HCT116 (cell line): ENCODE measurements around the gene CALM3. TPM values are rescaled to one million over a fixed set of nuclear protein-coding genes. Genes with fewer than 3 reads are reported as not detected.

Source experiments
- ATAC-seq: fragments of 200-7000 bp; cut with Tn5 transposase; 2 replicates; pipeline ENCODE4 v1.9.1; 2020; ENCODE audit warnings: mild to moderate bottlenecking, moderate library complexity
- BruUV-seq: library from RNA; stranded (reverse); fragments of 400-500 nt; replicated peaks from 2 replicates; lab custom pipeline; 2021; lab: Mats Ljungman, UMichigan
- CTCF ChIA-PET: fragments of 300-600 bp; sonication (Branson Sonifier 250); formaldehyde crosslinking; loops from one replicate; lab custom pipeline; 2021; ENCODE audit warnings: antibody characterized with exemption; lab: Charles Lee
- POLR2A ChIA-PET: fragments of 300-600, 350-600 bp; sonication (Branson Sonifier 250); formaldehyde crosslinking; loops from one replicate; lab custom pipeline; 2021; ENCODE audit warnings: antibody characterized with exemption; lab: Charles Lee
- RAD21 ChIA-PET, 2 experiments: fragments of 300-600 bp; sonication (Branson Sonifier 250); formaldehyde crosslinking; loops; one replicate each; lab custom pipeline; 2023; ENCODE audit warnings: low total read pairs in 2 of 2; ENCODE audit not compliant: uncharacterized antibody in 2 of 2, unreplicated experiment in 2 of 2, low non-redundant PET in 1 of 2; lab: Charles Lee
- DNase-seq: peaks from one replicate; pipeline ENCODE4 v3.0.0-alpha.2; 2010; ENCODE audit warnings: low read depth, low spot score
- H2AFZ ChIP-seq: fragments of 200-600 bp; shearing (Covaris generic), sonication (generic); 2 replicates; pipeline ENCODE4 v1.6.1; 2017; ENCODE audit warnings: low read depth, mixed run types, mixed read lengths, antibody characterized with exemption, low read length; ENCODE audit not compliant: poor library complexity, severe bottlenecking
- H3K27ac ChIP-seq: 2 replicates; pipeline ENCODE4 v1.5.1; 2012; ENCODE audit warnings: low read depth, low read length
- H3K27me3 ChIP-seq: fragments of 200-600 bp; sonication (generic); 2 replicates; pipeline ENCODE4 v1.6.1; 2016; ENCODE audit warnings: mixed run types, low read length, mixed read lengths; ENCODE audit not compliant: insufficient read depth
- H3K36me3 ChIP-seq, 2 experiments: fragments of 200-500 bp in 1 of 2; fragments of 200-600 bp in 1 of 2; sonication (Bioruptor generic) in 1 of 2; sonication (generic) in 1 of 2; 2 replicates each; pipeline versions ENCODE4 v1.5.1 to v1.6.1; 2014 to 2016; ENCODE audit warnings: low read length in 2 of 2, inconsistent platforms in 1 of 2, mixed read lengths in 1 of 2, mixed run types in 1 of 2; ENCODE audit not compliant: insufficient read depth in 2 of 2, control insufficient read depth in 1 of 2
- H3K4me1 ChIP-seq, 2 experiments: fragments of 200-600 bp in 1 of 2; sonication (generic) in 1 of 2; 2 replicates each; pipeline versions ENCODE4 v1.5.1 to v1.6.1; 2012 to 2017; ENCODE audit warnings: low read length in 2 of 2, inconsistent platforms in 1 of 2, mild to moderate bottlenecking in 1 of 2, mixed read lengths in 1 of 2, mixed run types in 1 of 2, moderate library complexity in 1 of 2; ENCODE audit not compliant: insufficient read depth in 2 of 2, control insufficient read depth in 1 of 2
- H3K4me2 ChIP-seq: fragments of 200-600 bp; sonication (generic); 2 replicates; pipeline ENCODE4 v1.6.1; 2017; ENCODE audit warnings: mixed run types, low read length, mixed read lengths
- H3K4me3 ChIP-seq, 2 experiments: fragments of 200-600 bp in 1 of 2; sonication (generic) in 1 of 2; replicated peaks in 1 of 2; 2 replicates each; pipeline ENCODE4 v1.5.1; 2011 to 2016; ENCODE audit warnings: low read length in 2 of 2, control low read depth in 1 of 2, low read depth in 1 of 2, mild to moderate bottlenecking in 1 of 2, mixed read lengths in 1 of 2, mixed run types in 1 of 2
- H3K79me2 ChIP-seq: fragments of 200-600 bp; sonication (generic); 2 replicates; pipeline ENCODE4 v1.6.1; 2017; ENCODE audit warnings: mild to moderate bottlenecking, mixed run types, low read length, moderate library complexity, mixed read lengths; ENCODE audit not compliant: insufficient read depth
- H3K9ac ChIP-seq: fragments of 200-600 bp; sonication (generic); 2 replicates; pipeline ENCODE4 v1.6.1; 2016; ENCODE audit warnings: low read length, mixed read lengths
- H3K9me2 ChIP-seq: fragments of 200-600 bp; sonication (generic), shearing (Covaris generic); 2 replicates; pipeline ENCODE4 v1.6.1; 2017; ENCODE audit warnings: mixed run types, mild to moderate bottlenecking, moderate library complexity; ENCODE audit not compliant: insufficient read depth
- H3K9me3 ChIP-seq, 2 experiments: fragments of 200-500 bp in 1 of 2; fragments of 200-600 bp in 1 of 2; sonication (Bioruptor generic) in 1 of 2; sonication (generic) in 1 of 2; 2 replicates each; pipeline ENCODE4 v1.6.1; 2014 to 2017; ENCODE audit warnings: low read length in 2 of 2, mixed read lengths in 2 of 2, inconsistent platforms in 1 of 2, low read depth in 1 of 2, mild to moderate bottlenecking in 1 of 2, mixed run types in 1 of 2, moderate library complexity in 1 of 2; ENCODE audit not compliant: control insufficient read depth in 1 of 2, insufficient read depth in 1 of 2
- H4K20me1 ChIP-seq: fragments of 200-600 bp; sonication (generic), shearing (Covaris generic); 2 replicates; pipeline ENCODE4 v1.6.1; 2017; ENCODE audit warnings: mixed run types, mild to moderate bottlenecking, moderate library complexity; ENCODE audit not compliant: insufficient read depth
- CEBPB ChIP-seq: IDR thresholded peaks from 2 replicates; pipeline ENCODE4 v1.6.1; 2012; ENCODE audit warnings: low read depth
- EZH2phosphoT487 ChIP-seq: fragments of 200-600 bp; IDR thresholded peaks from 2 replicates; pipeline ENCODE4 v1.6.1; 2018; ENCODE audit warnings: antibody characterized with exemption, borderline replicate concordance
- FOSL1 ChIP-seq: IDR thresholded peaks from 2 replicates; pipeline ENCODE4 v1.6.1; 2012; ENCODE audit warnings: low read depth
- JUND ChIP-seq: IDR thresholded peaks from 2 replicates; pipeline ENCODE4 v1.6.1; 2012
- POLR2AphosphoS5 ChIP-seq: IDR thresholded peaks from 2 replicates; pipeline ENCODE4 v1.6.1; 2011; ENCODE audit warnings: mild to moderate bottlenecking, low read depth, low read length, moderate library complexity
- RAD21 ChIP-seq: IDR thresholded peaks from 2 replicates; pipeline ENCODE4 v1.6.1; 2012; ENCODE audit warnings: low read depth, mild to moderate bottlenecking
- SIN3A ChIP-seq: IDR thresholded peaks from 2 replicates; pipeline ENCODE4 v1.6.1; 2012; ENCODE audit warnings: low read depth
- SP1 ChIP-seq: IDR thresholded peaks from 2 replicates; pipeline ENCODE4 v1.6.1; 2012; ENCODE audit warnings: low read depth
- SRF ChIP-seq: IDR thresholded peaks from 2 replicates; pipeline ENCODE4 v1.6.1; 2012; ENCODE audit warnings: low read depth
- TCF7L2 ChIP-seq: IDR thresholded peaks from 2 replicates; pipeline ENCODE4 v1.7.0; 2011; ENCODE audit warnings: borderline replicate concordance, inconsistent platforms; ENCODE audit not compliant: insufficient read depth, insufficient read length; ENCODE audit errors: extremely low read depth
- YY1 ChIP-seq: IDR thresholded peaks from 2 replicates; pipeline ENCODE4 v1.6.1; 2011; ENCODE audit warnings: low read length, low read depth, moderate library complexity, mild to moderate bottlenecking; ENCODE audit not compliant: insufficient replicate concordance; ENCODE audit errors: extremely low read depth
- ZFX ChIP-seq: fragments of 450-650 bp; IDR thresholded peaks from 2 replicates; pipeline ENCODE4 v1.6.1; 2017
- ZNF274 ChIP-seq: fragments of 200-500 bp; sonication (Bioruptor generic); IDR thresholded peaks from 2 replicates; pipeline ENCODE4 v1.6.1; 2014; ENCODE audit warnings: mild to moderate bottlenecking, low read depth, low read length, inconsistent platforms
- intact Hi-C: fragments of 100-400 bp; cut with micrococcal nuclease; formaldehyde crosslinking; loops from 2 replicates; pipeline ENCODE4 v1.10.0; 2022
- total RNA-seq: library from RNA; stranded (reverse); gene quantifications from one replicate; pipeline ENCODE4 v1.2.1, GENCODE V29; 2021; ENCODE audit not compliant: unreplicated experiment
- TF ChIP-seq, protein P1 (sequence below): IDR thresholded peaks from 2 replicates; pipeline ENCODE4 v1.6.1; 2012
- TF ChIP-seq, protein P2 (sequence below): IDR thresholded peaks from 2 replicates; pipeline ENCODE4 v1.6.1; 2011; ENCODE audit warnings: mild to moderate bottlenecking, low read length, moderate library complexity; ENCODE audit not compliant: insufficient replicate concordance; ENCODE audit errors: extremely low read depth
- TF ChIP-seq, protein P3 (sequence below), 3 experiments: fragments of 200-600 bp in 1 of 3; sonication (generic) in 1 of 3; IDR thresholded peaks in 2 of 3; conservative IDR thresholded peaks in 1 of 3; 2 replicates each; pipeline ENCODE4 v1.5.1; 2012 to 2017; ENCODE audit warnings: low read depth in 2 of 3, low read length in 2 of 3, antibody characterized with exemption in 1 of 3, borderline replicate concordance in 1 of 3, control low read depth in 1 of 3, mild to moderate bottlenecking in 1 of 3, mixed read lengths in 1 of 3, mixed run types in 1 of 3, moderate library complexity in 1 of 3; ENCODE audit not compliant: insufficient read depth in 1 of 3
- TF ChIP-seq, protein P4 (sequence below): IDR thresholded peaks from 2 replicates; pipeline ENCODE4 v1.6.1; 2012; ENCODE audit warnings: low read depth
- TF ChIP-seq, protein P5 (sequence below): IDR thresholded peaks from 2 replicates; pipeline ENCODE4 v1.6.1; 2012

CALM3 gene
- total RNA-seq, 1 experiment from 2014 or later, result 335 TPM

DNA sequence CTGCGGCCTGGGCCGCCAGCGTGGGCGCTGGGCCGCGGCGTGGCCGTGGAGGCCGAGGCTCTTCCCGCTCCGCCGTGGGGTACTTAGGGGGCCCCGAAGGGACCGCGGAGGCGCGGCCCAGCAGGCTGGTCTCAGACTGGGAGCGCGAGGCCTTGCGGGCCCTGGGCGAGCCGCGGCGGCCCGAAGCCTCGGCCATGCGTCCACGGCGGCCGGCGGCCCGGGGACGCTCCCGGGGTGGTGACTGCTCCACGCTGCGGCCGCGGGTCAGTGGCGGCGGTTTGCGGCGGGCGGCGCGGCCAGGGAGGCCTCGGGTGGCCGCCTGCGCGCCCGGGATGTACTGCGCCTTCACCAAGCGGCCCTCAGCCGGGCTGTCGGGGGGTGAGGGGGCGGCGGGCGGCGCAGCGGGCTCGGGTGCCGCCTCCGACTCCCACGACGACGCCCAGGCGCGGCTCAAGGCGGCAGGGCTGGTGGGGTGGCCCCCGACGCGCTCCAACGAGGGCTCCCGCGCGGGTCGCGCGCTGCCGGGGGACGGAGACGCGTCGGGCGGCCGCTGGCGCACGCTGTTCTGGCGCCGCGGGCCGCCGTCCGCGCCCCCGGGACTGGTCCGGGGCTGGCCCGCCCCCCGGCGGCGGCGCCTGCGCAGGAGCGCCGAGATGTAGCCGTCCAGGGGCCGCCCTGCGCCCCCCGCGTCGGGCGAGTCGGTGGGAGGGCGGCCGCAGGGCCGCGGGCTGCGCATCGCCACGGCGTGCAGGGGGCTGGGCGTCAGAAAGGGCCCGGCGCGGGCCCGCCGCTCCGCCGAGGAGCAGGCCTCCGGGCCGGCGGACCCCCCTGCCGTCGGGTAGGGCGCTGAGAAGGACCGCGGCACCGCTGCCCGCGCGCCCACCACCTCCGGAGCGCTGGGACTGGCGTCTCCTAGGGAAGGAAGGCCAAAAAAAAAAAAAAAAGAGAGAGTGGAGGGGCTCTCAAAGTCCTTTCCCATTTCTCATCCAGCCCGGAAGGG lies 48.1 kb downstream of the CALM3 start:
- intact Hi-C loops, result no loop called here
- Histone ChIP-seq H2AFZ (no peak overlapping the region), H4K20me1 (no peaks in the 10 kb centered on the region), H3K9ac (no peak overlapping the region), H3K27me3 (no peaks in the 10 kb centered on the region), H3K9me3 (no peaks in the 10 kb centered on the region), H3K4me3 (no peak overlapping the region), H3K4me1 (0 out of 4 replicates have a peak, but pooled peaks cover 0 to 3% of the 10 kb centered on the region in 2 experiments), H3K27ac (no peak overlapping the region), H3K4me2 (no peak overlapping the region), H3K9me2 (no peaks in the 10 kb centered on the region), H3K36me3 (no peaks in the 10 kb centered on the region), H3K79me2 (no peaks in the 10 kb centered on the region)
- CTCF ChIA-PET, result no interaction called here
- RAD21 ChIA-PET, result no interaction called here
- no peak for DNase-seq
- no TSS peak for BruUV-seq
- POLR2A ChIA-PET, result no interaction called here
- no peak for ATAC-seq
- TF ChIP-seq, protein P1, sequence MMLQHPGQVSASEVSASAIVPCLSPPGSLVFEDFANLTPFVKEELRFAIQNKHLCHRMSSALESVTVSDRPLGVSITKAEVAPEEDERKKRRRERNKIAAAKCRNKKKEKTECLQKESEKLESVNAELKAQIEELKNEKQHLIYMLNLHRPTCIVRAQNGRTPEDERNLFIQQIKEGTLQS, result no peak
- TF ChIP-seq, protein P2, sequence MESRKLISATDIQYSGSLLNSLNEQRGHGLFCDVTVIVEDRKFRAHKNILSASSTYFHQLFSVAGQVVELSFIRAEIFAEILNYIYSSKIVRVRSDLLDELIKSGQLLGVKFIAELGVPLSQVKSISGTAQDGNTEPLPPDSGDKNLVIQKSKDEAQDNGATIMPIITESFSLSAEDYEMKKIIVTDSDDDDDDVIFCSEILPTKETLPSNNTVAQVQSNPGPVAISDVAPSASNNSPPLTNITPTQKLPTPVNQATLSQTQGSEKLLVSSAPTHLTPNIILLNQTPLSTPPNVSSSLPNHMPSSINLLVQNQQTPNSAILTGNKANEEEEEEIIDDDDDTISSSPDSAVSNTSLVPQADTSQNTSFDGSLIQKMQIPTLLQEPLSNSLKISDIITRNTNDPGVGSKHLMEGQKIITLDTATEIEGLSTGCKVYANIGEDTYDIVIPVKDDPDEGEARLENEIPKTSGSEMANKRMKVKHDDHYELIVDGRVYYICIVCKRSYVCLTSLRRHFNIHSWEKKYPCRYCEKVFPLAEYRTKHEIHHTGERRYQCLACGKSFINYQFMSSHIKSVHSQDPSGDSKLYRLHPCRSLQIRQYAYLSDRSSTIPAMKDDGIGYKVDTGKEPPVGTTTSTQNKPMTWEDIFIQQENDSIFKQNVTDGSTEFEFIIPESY, result no peak
- no peak for TF ChIP-seq TCF7L2
- TF ChIP-seq SP1, result no peak
- TF ChIP-seq SIN3A, result no peak
- TF ChIP-seq RAD21, result no peak
- TF ChIP-seq CEBPB, result no peak
- no peak for TF ChIP-seq ZNF274
- no peak for TF ChIP-seq JUND
- TF ChIP-seq, protein P3, sequence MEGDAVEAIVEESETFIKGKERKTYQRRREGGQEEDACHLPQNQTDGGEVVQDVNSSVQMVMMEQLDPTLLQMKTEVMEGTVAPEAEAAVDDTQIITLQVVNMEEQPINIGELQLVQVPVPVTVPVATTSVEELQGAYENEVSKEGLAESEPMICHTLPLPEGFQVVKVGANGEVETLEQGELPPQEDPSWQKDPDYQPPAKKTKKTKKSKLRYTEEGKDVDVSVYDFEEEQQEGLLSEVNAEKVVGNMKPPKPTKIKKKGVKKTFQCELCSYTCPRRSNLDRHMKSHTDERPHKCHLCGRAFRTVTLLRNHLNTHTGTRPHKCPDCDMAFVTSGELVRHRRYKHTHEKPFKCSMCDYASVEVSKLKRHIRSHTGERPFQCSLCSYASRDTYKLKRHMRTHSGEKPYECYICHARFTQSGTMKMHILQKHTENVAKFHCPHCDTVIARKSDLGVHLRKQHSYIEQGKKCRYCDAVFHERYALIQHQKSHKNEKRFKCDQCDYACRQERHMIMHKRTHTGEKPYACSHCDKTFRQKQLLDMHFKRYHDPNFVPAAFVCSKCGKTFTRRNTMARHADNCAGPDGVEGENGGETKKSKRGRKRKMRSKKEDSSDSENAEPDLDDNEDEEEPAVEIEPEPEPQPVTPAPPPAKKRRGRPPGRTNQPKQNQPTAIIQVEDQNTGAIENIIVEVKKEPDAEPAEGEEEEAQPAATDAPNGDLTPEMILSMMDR (IDR thresholded peaks at IDR 0.05 in 2 of 3, conservative IDR thresholded peaks at IDR 0.05 in 1 of 3; ENCODE audit: borderline replicate concordance in 1 of 3, insufficient read depth in 1 of 3, low read depth in 2 of 3, low read length in 2 of 3), result no peak
- TF ChIP-seq YY1, result no peak
- TF ChIP-seq SRF, result no peak
- no peak for TF ChIP-seq FOSL1
- TF ChIP-seq EZH2phosphoT487, result no peak
- TF ChIP-seq, protein P4, sequence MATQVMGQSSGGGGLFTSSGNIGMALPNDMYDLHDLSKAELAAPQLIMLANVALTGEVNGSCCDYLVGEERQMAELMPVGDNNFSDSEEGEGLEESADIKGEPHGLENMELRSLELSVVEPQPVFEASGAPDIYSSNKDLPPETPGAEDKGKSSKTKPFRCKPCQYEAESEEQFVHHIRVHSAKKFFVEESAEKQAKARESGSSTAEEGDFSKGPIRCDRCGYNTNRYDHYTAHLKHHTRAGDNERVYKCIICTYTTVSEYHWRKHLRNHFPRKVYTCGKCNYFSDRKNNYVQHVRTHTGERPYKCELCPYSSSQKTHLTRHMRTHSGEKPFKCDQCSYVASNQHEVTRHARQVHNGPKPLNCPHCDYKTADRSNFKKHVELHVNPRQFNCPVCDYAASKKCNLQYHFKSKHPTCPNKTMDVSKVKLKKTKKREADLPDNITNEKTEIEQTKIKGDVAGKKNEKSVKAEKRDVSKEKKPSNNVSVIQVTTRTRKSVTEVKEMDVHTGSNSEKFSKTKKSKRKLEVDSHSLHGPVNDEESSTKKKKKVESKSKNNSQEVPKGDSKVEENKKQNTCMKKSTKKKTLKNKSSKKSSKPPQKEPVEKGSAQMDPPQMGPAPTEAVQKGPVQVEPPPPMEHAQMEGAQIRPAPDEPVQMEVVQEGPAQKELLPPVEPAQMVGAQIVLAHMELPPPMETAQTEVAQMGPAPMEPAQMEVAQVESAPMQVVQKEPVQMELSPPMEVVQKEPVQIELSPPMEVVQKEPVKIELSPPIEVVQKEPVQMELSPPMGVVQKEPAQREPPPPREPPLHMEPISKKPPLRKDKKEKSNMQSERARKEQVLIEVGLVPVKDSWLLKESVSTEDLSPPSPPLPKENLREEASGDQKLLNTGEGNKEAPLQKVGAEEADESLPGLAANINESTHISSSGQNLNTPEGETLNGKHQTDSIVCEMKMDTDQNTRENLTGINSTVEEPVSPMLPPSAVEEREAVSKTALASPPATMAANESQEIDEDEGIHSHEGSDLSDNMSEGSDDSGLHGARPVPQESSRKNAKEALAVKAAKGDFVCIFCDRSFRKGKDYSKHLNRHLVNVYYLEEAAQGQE, result no peak
- TF ChIP-seq POLR2AphosphoS5, result no peak
- TF ChIP-seq, protein P5, sequence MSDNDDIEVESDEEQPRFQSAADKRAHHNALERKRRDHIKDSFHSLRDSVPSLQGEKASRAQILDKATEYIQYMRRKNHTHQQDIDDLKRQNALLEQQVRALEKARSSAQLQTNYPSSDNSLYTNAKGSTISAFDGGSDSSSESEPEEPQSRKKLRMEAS, result no peak
- no peak for TF ChIP-seq ZFX
